ENCODE data around the gene QKI. TPM values are rescaled to one million over a fixed set of nuclear protein-coding genes. Genes with fewer than 3 reads are reported as not detected.

QKI gene
- polyA plus RNA-seq, 1 donor (not counting 4 experiments of a cell fraction or from before 2014, with no cell fraction given), result 53.3 TPM

DNA sequence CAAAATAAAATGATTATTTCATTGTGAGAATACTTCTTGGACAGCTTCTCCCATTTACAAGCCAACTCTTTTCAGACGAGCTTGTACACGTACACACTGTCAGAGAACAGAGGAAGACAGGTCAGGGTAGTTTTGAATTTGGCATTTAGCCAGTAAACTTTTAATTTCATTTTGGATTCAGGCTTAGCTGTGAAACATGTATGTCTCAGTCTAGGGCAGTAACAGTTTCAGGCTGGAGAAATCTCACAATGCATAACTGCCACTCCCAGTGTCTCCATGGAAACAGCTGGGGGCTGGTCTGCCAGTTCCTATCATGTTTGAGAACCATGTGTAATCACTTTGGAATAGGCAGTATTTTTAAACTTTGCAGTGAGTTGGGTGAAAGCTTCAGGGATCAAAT is 22.0 kb upstream of the QKI start:
- Histone ChIP-seq H2AFZ (ENCODE audit: control insufficient read depth, low read length) (no peak overlapping the region), H4K20me1 (ENCODE audit: control insufficient read depth, extremely low read depth, insufficient read depth, low read length) (no peaks in the 10 kb centered on the region), H3K4me2 (ENCODE audit: control insufficient read depth, extremely low read depth, insufficient read depth, low read depth, low read length) (peak overlapping the region; percentile 71), H3K79me2 (ENCODE audit: control insufficient read depth, insufficient read depth, low read length) (no peaks in the 10 kb centered on the region), H3K36me3 (ENCODE audit: control insufficient read depth in 2 of 2, extremely low read depth in 1 of 2, insufficient read depth in 2 of 2, low read length in 2 of 2) (no peaks in the 10 kb centered on the region), H3K4me1 (ENCODE audit: control insufficient read depth, extremely low read depth, insufficient read depth, low read length) (peaks cover 17% of the 10 kb centered on the region), H3K27me3 (ENCODE audit: control insufficient read depth, extremely low read depth, insufficient read depth, low read length) (no peaks in the 10 kb centered on the region), H3K9me1 (ENCODE audit: control insufficient read depth, extremely low read depth, insufficient read depth, low read length) (no peaks in the 10 kb centered on the region), H3K9ac (ENCODE audit: control insufficient read depth, extremely low read depth, insufficient read depth, low read length) (peak overlapping the region; percentile 35), H3K27ac (ENCODE audit: control insufficient read depth, insufficient read depth, low read length) (peak overlapping the region; percentile 83), H3K9me3 (ENCODE audit: control insufficient read depth, low read depth, low read length) (no peaks in the 10 kb centered on the region), H3K4me3 (ENCODE audit: control insufficient read depth in 2 of 3, extremely low read depth in 1 of 3, insufficient read depth in 2 of 3, low read depth in 1 of 3, low read length in 3 of 3) (peak overlapping the region in 2 of 3 experiments; percentile 27 to 36)
- no peak for TF ChIP-seq EZH2 (IDR thresholded peaks at IDR 0.05; ENCODE audit: low read length)
- TF ChIP-seq, protein P1, sequence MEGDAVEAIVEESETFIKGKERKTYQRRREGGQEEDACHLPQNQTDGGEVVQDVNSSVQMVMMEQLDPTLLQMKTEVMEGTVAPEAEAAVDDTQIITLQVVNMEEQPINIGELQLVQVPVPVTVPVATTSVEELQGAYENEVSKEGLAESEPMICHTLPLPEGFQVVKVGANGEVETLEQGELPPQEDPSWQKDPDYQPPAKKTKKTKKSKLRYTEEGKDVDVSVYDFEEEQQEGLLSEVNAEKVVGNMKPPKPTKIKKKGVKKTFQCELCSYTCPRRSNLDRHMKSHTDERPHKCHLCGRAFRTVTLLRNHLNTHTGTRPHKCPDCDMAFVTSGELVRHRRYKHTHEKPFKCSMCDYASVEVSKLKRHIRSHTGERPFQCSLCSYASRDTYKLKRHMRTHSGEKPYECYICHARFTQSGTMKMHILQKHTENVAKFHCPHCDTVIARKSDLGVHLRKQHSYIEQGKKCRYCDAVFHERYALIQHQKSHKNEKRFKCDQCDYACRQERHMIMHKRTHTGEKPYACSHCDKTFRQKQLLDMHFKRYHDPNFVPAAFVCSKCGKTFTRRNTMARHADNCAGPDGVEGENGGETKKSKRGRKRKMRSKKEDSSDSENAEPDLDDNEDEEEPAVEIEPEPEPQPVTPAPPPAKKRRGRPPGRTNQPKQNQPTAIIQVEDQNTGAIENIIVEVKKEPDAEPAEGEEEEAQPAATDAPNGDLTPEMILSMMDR (optimal IDR thresholded peaks at IDR 0.05 in 1 of 3, IDR thresholded peaks at IDR 0.05 in 1 of 3, conservative IDR thresholded peaks at IDR 0.05 in 1 of 3; ENCODE audit: extremely low read depth in 1 of 3, insufficient read depth in 2 of 3, low read length in 3 of 3), result no peak
- dilution Hi-C loops (cut with MboI; ENCODE audit: extremely low pct_ligation_motif_present, low sequenced_read_pairs), result no loop called here
- DNase-seq (ENCODE audit: low read depth, low spot score) (peak; percentile 91), FAIRE-seq (peak; percentile 82)

DNA sequence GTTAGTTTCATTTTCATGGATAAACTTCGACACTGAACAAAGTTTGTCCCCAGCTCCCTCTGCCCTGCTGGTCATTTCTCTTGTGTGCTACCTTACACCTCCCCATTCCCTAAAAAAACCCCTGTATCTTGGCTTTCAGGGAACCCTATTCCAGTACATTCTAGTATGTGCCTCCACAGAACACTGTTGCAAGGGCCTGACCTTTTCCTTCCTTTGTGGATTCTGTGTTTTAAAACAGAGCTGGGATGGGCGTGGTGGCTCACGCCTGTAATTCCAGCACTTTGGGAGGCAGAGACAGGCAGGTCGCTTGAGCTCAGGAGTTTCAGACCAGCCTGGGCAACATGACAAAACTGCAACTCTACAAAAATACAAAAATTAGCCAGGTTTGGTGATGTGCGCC is 20.6 kb upstream of the QKI start:
- DNase-seq (ENCODE audit: low read depth, low spot score), result no peak
- Histone ChIP-seq H2AFZ (ENCODE audit: control insufficient read depth, low read length) (peak overlapping the region; percentile 35), H3K79me2 (ENCODE audit: control insufficient read depth, insufficient read depth, low read length) (no peaks in the 10 kb centered on the region), H3K9ac (ENCODE audit: control insufficient read depth, extremely low read depth, insufficient read depth, low read length) (no peak overlapping the region), H3K27ac (ENCODE audit: control insufficient read depth, insufficient read depth, low read length) (no peak overlapping the region), H4K20me1 (ENCODE audit: control insufficient read depth, extremely low read depth, insufficient read depth, low read length) (no peaks in the 10 kb centered on the region), H3K36me3 (ENCODE audit: control insufficient read depth in 2 of 2, extremely low read depth in 1 of 2, insufficient read depth in 2 of 2, low read length in 2 of 2) (no peaks in the 10 kb centered on the region), H3K4me2 (ENCODE audit: control insufficient read depth, extremely low read depth, insufficient read depth, low read depth, low read length) (no peak overlapping the region), H3K27me3 (ENCODE audit: control insufficient read depth, extremely low read depth, insufficient read depth, low read length) (no peaks in the 10 kb centered on the region), H3K9me3 (ENCODE audit: control insufficient read depth, low read depth, low read length) (no peaks in the 10 kb centered on the region), H3K4me1 (ENCODE audit: control insufficient read depth, extremely low read depth, insufficient read depth, low read length) (peaks cover 16% of the 10 kb centered on the region), H3K9me1 (ENCODE audit: control insufficient read depth, extremely low read depth, insufficient read depth, low read length) (no peaks in the 10 kb centered on the region), H3K4me3 (ENCODE audit: control insufficient read depth in 2 of 3, extremely low read depth in 1 of 3, insufficient read depth in 2 of 3, low read depth in 1 of 3, low read length in 3 of 3) (no peak overlapping the region)
- no peak for FAIRE-seq
- no peak for TF ChIP-seq EZH2 (IDR thresholded peaks at IDR 0.05; ENCODE audit: low read length)
- TF ChIP-seq, protein P1 (optimal IDR thresholded peaks at IDR 0.05 in 1 of 3, IDR thresholded peaks at IDR 0.05 in 1 of 3, conservative IDR thresholded peaks at IDR 0.05 in 1 of 3; ENCODE audit: extremely low read depth in 1 of 3, insufficient read depth in 2 of 3, low read length in 3 of 3), result no peak
- dilution Hi-C loops (cut with MboI; ENCODE audit: extremely low pct_ligation_motif_present, low sequenced_read_pairs), result no loop called here

Data from keratinocyte (primary cell).